Activated CD8-positive, alpha-beta memory T cell treated with anti-CD3 and anti-CD28 coated beads, Interleukin-2, amount 50 U/mL, for 1 hour (primary cell): ENCODE data around the gene MMP28.

ENCODE experiments used
- DNase-seq: peaks from one replicate; pipeline ENCODE4 v3.0.0-alpha.2; 2020; ENCODE audit errors: extremely low read depth

The MMP28 gene

GRCh38 chr17:35795007-35795870 is at the start of gene MMP28:
Gene MMP28 (minus strand): TSS chr17:35795641. CDS start chr17:35795377, 264 bp downstream.
- no peak for DNase-seq

- no peak for DNase-seq
Measured at GRCh38 chr17:35844547-35844946, 49.1 kb upstream of the MMP28 start.

- DNase-seq, result no peak
Measured at GRCh38 chr17:35843698-35844097, 48.3 kb upstream of the MMP28 start.

GRCh38 chr17:35842239-35842638 is 46.8 kb upstream of the MMP28 start:
- no peak for DNase-seq

- DNase-seq, result no peak
Measured at GRCh38 chr17:35841505-35841904, 46.1 kb upstream of the MMP28 start.

- DNase-seq, result no peak
Measured at GRCh38 chr17:35841101-35841500, 45.7 kb upstream of the MMP28 start.

GRCh38 chr17:35825206-35825605 is 29.8 kb upstream of the MMP28 start:
- DNase-seq, result no peak

GRCh38 chr17:35821308-35821707 is 25.9 kb upstream of the MMP28 start:
- DNase-seq, result no peak

- DNase-seq, result no peak
Measured at GRCh38 chr17:35819455-35819854, 24.0 kb upstream of the MMP28 start.

- DNase-seq, result no peak
Measured at GRCh38 chr17:35817196-35817595, 21.8 kb upstream of the MMP28 start.

GRCh38 chr17:35816723-35817122 is 21.3 kb upstream of the MMP28 start:
- DNase-seq, result no peak

GRCh38 chr17:35812456-35812855 is 17.0 kb upstream of the MMP28 start:
- no peak for DNase-seq

- DNase-seq, result no peak
Measured at GRCh38 chr17:35811759-35812158, 16.3 kb upstream of the MMP28 start.

- no peak for DNase-seq
Measured at GRCh38 chr17:35809855-35810461, 14.5 kb upstream of the MMP28 start.

- peak; percentile 85 for DNase-seq
Measured at GRCh38 chr17:35808962-35809854, 13.8 kb upstream of the MMP28 start, which contains the start of gene TAF15. Gene TAF15 (plus strand): TSS chr17:35809484. CDS start chr17:35809570, 86 bp downstream.

- no peak for DNase-seq
Measured at GRCh38 chr17:35808240-35808961, 13.0 kb upstream of the MMP28 start.

- no peak for DNase-seq
Measured at GRCh38 chr17:35807371-35808144, 12.1 kb upstream of the MMP28 start.

- DNase-seq, result no peak
Measured at GRCh38 chr17:35804658-35805192, 9.3 kb upstream of the MMP28 start.

GRCh38 chr17:35801583-35802224 is 6.3 kb upstream of the MMP28 start:
- DNase-seq, result no peak

GRCh38 chr17:35799942-35800341 is 4.5 kb upstream of the MMP28 start:
- no peak for DNase-seq
